GM21576 (cell line): ENCODE results near the gene MNDA.
"Not testable (repeated sequence)": the region's sequence is repeated elsewhere in the genome, so short reads cannot be mapped to it uniquely, and the experiment has no call there.

Experiments used
- ATAC-seq: cut with Tn5 transposase; IDR thresholded peaks from one replicate; pipeline ENCODE4 v1.9.1; 2021; ENCODE audit warnings: mild to moderate bottlenecking, moderate library complexity; ENCODE audit not compliant: unreplicated experiment

MNDA gene

DNA sequence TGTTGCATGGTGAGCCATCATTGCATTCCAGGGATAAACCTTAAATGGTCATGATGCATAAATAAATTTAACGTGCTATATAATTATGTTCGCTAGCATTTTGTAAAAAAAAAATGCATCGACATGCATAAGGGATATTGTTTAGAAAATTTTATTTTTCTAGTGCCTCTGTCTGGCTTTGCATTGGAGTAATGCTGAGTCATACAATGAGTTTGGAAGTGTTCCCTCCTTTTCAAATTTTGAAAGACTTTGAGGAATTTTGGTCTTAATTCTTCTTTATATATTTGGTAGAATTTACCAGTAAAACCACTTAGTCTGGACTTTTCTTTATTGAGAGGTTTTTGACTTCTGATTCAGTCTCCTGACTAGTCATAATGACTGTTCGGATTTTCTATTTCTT, 4.9 kb downstream of the MNDA start:
- ATAC-seq: no peak

DNA sequence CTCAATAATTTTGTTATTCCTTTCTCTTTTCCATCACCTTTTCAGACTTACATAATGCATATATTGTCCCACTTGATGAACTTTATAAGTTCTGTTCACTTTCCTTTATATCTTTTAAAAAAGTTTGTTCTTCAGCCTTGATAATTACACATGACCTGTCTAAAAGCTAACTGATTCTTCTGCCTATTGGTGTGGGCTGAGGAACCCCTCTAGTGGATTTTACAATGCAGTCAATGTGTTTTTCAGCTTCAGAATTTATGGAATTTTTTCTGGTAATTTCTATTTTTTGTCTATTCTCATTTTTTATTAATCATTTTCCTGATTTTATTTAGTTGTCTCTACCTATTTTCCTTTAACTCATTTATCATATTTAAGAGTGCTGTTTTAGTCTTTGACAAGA, 7.5 kb downstream of the MNDA start:
- ATAC-seq: no peak

DNA sequence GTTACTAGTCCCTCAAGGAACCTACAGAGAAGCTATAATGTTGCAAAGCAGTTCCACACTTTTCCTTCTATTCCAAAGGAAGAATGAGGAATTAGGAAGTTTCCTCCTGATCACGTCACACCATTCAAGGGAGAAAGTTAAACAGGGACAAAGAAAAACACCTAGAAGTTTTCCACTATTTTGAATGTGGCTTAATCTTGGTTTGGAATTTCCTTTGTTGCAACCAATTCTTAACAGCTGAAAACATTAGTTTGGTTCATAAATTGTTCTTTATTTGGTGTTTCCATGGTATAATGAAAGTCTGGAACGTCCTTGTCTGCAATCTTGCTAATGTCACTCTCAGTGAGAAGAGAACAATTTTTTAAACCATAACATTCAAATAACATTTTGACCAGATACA, 8.4 kb downstream of the MNDA start:
- no peak for ATAC-seq

DNA sequence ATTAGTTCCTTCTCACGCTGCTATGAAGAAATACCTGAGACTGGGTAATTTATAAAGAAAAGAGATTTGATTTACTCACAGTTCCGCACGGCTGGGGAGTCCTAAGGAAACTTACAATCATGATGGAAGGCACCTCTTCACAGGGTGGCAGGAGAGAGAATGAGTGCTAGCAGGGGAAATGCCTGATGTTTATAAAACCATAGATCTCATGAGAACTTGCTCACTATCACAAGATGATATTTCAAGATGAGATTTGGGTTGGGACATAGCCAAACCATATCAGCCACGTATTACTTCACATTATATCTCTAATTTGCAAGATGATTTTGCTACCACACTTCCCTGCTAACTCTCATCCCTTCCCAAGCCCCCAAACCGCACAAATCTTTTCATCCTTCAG, 9.1 kb downstream of the MNDA start:
- ATAC-seq: no peak

DNA sequence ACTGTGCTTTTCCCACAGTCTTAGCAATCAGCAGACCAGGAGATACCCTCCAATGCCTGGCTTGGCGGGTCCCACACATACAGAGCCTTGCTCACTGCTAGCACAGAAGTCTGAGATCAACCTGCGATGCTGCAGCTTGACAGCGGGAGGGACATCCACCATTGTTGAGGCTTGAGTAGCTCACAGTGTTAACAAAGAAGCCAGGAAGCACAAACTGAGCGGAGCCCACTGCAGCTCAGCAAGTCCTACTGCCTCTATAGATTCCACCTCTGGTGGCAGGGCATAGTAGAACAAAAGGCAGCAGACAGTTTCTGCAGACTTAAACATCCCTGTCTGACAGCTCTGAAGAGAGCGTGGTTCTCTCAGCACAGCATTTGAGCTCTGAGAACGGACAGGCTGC, 33.4 kb downstream of the MNDA start:
- ATAC-seq: no peak

DNA sequence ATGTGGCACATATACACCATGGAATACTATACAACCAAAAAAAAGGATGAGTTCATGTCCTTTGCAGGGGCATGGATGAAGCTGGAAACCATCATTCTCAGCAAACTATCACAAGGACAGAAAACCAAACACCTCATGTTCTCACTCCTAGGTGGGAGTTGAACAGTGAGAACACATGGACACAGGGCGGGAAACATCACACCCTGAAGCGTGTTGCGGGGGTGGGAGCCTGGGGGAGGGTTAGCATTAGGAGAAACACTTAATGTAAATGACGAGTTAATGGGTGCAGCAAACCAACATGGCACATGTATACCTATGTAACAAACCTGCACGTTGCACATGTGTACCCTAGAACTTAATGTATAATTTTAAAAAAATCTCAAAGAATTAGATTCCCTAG, 39.3 kb downstream of the MNDA start:
- not testable (repeated sequence) for ATAC-seq

DNA sequence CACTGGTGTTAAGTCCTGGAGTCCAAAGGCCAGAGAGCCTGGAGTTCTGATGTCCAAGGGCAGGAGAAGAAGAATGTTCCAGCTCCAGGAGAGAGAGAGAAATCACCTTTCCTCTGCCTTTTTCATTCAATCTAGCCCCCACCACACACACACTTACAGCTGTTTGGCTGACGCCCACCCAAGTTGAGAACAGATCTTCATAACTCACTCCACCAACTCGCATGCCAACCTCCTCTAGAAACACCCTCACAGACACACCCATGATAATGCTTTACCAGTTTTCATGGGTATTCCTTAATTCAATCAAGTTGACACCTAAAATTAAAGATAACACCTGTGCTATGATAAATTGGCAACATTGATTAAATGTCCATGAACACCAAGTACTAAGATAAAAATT, 42.0 kb downstream of the MNDA start:
- no peak for ATAC-seq

DNA sequence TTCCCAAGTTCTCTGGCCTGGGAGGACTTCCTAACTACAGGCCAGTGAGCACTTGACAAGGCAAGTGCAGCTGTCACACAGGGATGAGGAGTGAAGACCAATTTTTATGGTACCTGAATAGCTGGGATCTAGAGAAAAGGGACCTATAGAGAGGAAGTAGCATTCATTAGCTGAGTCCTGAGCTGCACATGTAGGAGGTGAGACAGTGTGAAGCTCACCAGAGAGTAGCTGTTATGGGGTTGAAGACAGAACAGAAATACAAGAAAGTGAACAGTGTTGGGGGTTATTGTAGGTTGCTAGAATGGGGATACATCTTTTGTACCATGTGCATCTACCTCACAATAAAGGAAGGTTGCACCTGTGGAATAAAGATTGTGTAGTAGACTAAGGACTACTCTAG, 62.5 kb downstream of the MNDA start:
- no peak for ATAC-seq

DNA sequence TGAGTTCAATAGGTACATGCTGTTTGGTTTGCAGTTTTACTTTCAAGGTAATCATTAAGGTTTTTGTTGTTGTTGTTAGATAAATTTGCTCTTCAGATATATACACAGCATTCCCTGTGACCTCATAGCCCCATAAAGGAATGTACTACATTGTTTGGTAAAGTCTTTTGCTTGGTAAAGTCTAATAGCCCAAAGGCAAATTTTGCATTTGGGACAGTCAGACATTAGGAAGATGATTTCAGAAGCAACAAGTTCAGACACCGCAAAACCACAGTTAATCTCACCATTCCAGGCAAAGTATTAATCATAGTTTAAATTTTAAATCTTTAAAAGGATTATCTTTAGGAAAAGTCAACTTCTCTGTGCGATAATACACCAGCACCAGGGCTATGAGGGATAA, 67.6 kb downstream of the MNDA start:
- no peak for ATAC-seq
